GM12878 (cell line): ENCODE data around the gene ISOC2. TPM values are rescaled to one million over a fixed set of nuclear protein-coding genes. Genes with fewer than 3 reads are reported as not detected.

Source experiments
- ATAC-seq: fragments of 200-7000 bp; cut with Tn5 transposase; 3 replicates; pipeline ENCODE4 v1.9.1; 2020; ENCODE audit warnings: mild to moderate bottlenecking, moderate library complexity
- BruUV-seq: library from RNA; stranded (reverse); fragments of 400-500 nt; replicated peaks from 2 replicates; lab custom pipeline; 2021; lab: Mats Ljungman, UMichigan
- CTCF ChIA-PET: fragments of 300-600 bp; sonication (Branson Sonifier 250); formaldehyde crosslinking; extraction: SDS; loops from one replicate; lab custom pipeline; 2021; ENCODE audit warnings: inconsistent platforms; lab: Yijun Ruan, JAX
- POLR2A ChIA-PET: fragments of 350-600 bp; formaldehyde crosslinking; extraction: SDS; loops from one replicate; lab custom pipeline; 2021; ENCODE audit warnings: inconsistent platforms; lab: Charles Lee
- RAD21 ChIA-PET: fragments of 300-600 bp; sonication (Branson Sonifier 250); formaldehyde crosslinking; loops from one replicate; lab custom pipeline; 2023; ENCODE audit warnings: antibody characterized with exemption; ENCODE audit not compliant: unreplicated experiment; lab: Charles Lee
- SMC1A ChIA-PET: fragments of 300-600 bp; sonication (Branson Sonifier 250); formaldehyde crosslinking; loops from one replicate; lab custom pipeline; 2023; ENCODE audit not compliant: unreplicated experiment, uncharacterized antibody; lab: Charles Lee
- DNase-seq: peaks from one replicate; pipeline ENCODE4 v3.0.0-alpha.2; 2011; ENCODE audit warnings: low read depth, low spot score
- FAIRE-seq: peaks from 3 replicates; lab custom pipeline; 2011; peaks lifted over from hg19 to GRCh38; lab: Jason Lieb, UNC
- H2AFZ ChIP-seq: 2 replicates; pipeline ENCODE4 v1.6.0; 2011; ENCODE audit warnings: low read depth, low read length, control low read depth; ENCODE audit not compliant: control insufficient read depth
- H3K27ac ChIP-seq: 2 replicates; pipeline ENCODE4 v1.5.1; 2011; ENCODE audit warnings: control low read depth; ENCODE audit not compliant: control insufficient read depth, insufficient read depth
- H3K27me3 ChIP-seq, 2 experiments: replicated peaks in 1 of 2; 2 replicates each; pipeline versions ENCODE4 v1.6.0 to v1.6.1; 2011; ENCODE audit warnings: low read length in 1 of 2; ENCODE audit not compliant: control insufficient read depth in 2 of 2, insufficient read depth in 2 of 2
- H3K36me3 ChIP-seq, 2 experiments: 2 replicates each; pipeline ENCODE4 v1.5.1; 2011; ENCODE audit warnings: low read length in 1 of 2; ENCODE audit not compliant: control insufficient read depth in 2 of 2, insufficient read depth in 2 of 2
- H3K4me1 ChIP-seq: 2 replicates; pipeline ENCODE4 v1.6.1; 2011; ENCODE audit warnings: mild to moderate bottlenecking, low read length, moderate library complexity, mixed read lengths; ENCODE audit not compliant: control insufficient read depth, insufficient read depth
- H3K4me2 ChIP-seq: 2 replicates; pipeline ENCODE4 v1.6.0; 2011; ENCODE audit warnings: control low read depth; ENCODE audit not compliant: control insufficient read depth, insufficient read depth
- H3K4me3 ChIP-seq: fragments of 200-600 bp; sonication (generic); 2 replicates; pipeline ENCODE4 v1.5.1; 2016
- H3K79me2 ChIP-seq: 2 replicates; pipeline ENCODE4 v1.6.0; 2011; ENCODE audit warnings: low read length; ENCODE audit not compliant: control insufficient read depth, insufficient read depth
- H3K9ac ChIP-seq: 2 replicates; pipeline ENCODE4 v1.8.0; 2011; ENCODE audit warnings: low read length, control low read depth, mixed read lengths; ENCODE audit not compliant: control insufficient read depth, insufficient read depth
- H3K9me3 ChIP-seq: replicated peaks from 3 replicates; pipeline ENCODE4 v1.5.1; 2011; ENCODE audit warnings: mild to moderate bottlenecking, low read length; ENCODE audit not compliant: control insufficient read depth, insufficient read depth
- H4K20me1 ChIP-seq: 2 replicates; pipeline ENCODE4 v1.6.0; 2011; ENCODE audit not compliant: control insufficient read depth, insufficient read depth
- CREM ChIP-seq: IDR thresholded peaks from 2 replicates; pipeline ENCODE4 v1.6.1; 2014; ENCODE audit warnings: antibody characterized with exemption, low read depth
- KDM1A ChIP-seq: fragments of 200-600 bp; sonication (generic); IDR thresholded peaks from 2 replicates; pipeline ENCODE4 v1.6.1; 2016; ENCODE audit warnings: borderline replicate concordance
- SREBF1 ChIP-seq: IDR thresholded peaks from 2 replicates; pipeline ENCODE4 v1.6.1; 2012; ENCODE audit warnings: mild to moderate bottlenecking, low read length
- WGBS: methylation state at CpG from one replicate; pipeline ENCODE4 v1.1.6; 2016; ENCODE audit warnings: low lambda C conversion rate; ENCODE audit not compliant: insufficient replicate concordance, insufficient coverage; ENCODE audit errors: missing lambda C conversion rate; 5-methylcytosine and 5-hydroxymethylcytosine counted together
- in situ Hi-C: fragments of 300-500 bp; cut with MboI; formaldehyde crosslinking; loops from 9 replicates; pipeline ENCODE4 v1.14.3; 2018; ENCODE audit warnings: mixed read lengths
- intact Hi-C: fragments of 100-400 bp; cut with micrococcal nuclease; formaldehyde crosslinking; loops from one replicate; pipeline ENCODE4 v1.14.2; 2022; ENCODE audit not compliant: unreplicated experiment
- polyA plus RNA-seq, 11 experiments: library from polyadenylated mRNA; depleted of rRNA in 4 of 11; unstranded in 6 of 11; stranded (reverse) in 5 of 11; fragments of >200 nt; fragmentation: Nextera tagmentation in 4 of 11; fragmentation: Illumina TruSeq in 1 of 11; extraction: Ambion mirVana in 4 of 11; extraction: Trizol in 1 of 11; gene quantifications; 1 replicate in 1 of 11; 2 replicates in 10 of 11; pipeline versions ENCODE4 v1.2.1 to v1.2.3, GENCODE V29; 2011 to 2016; ENCODE audit warnings: inconsistent platforms in 2 of 11, missing spikeins in 2 of 11, low read depth in 1 of 11
- total RNA-seq, 4 experiments: library from RNA; depleted of rRNA in 3 of 4; stranded (reverse); fragments of >200 nt in 3 of 4; fragmentation: Illumina TruSeq in 1 of 4; extraction: Trizol in 1 of 4; gene quantifications; 2 replicates each; pipeline versions ENCODE4 v1.2.1 to v1.2.3, GENCODE V29; 2013 to 2021
- TF ChIP-seq, protein P1 (sequence below): fragments of 450-650 bp; IDR thresholded peaks from 2 replicates; pipeline ENCODE4 v1.6.1; 2018; ENCODE audit warnings: borderline replicate concordance, mild to moderate bottlenecking; ENCODE audit not compliant: partially characterized antibody
- TF ChIP-seq, protein P2 (sequence below): fragments of 450-650 bp; formaldehyde crosslinking; IDR thresholded peaks from 2 replicates; pipeline ENCODE4 v1.4.0; 2020; ENCODE audit warnings: mild to moderate bottlenecking, moderate library complexity
- TF ChIP-seq, protein P3 (sequence below): fragments of 450-650 bp; IDR thresholded peaks from 2 replicates; pipeline ENCODE4 v1.6.1; 2017; ENCODE audit warnings: mild to moderate bottlenecking

ISOC2 gene
- total and polyA plus RNA-seq, 10 of the 15 experiments (the other 5 are each of a cell fraction or from before 2014, with no cell fraction given): 0.72 to 238 (median 56.9) TPM

DNA sequence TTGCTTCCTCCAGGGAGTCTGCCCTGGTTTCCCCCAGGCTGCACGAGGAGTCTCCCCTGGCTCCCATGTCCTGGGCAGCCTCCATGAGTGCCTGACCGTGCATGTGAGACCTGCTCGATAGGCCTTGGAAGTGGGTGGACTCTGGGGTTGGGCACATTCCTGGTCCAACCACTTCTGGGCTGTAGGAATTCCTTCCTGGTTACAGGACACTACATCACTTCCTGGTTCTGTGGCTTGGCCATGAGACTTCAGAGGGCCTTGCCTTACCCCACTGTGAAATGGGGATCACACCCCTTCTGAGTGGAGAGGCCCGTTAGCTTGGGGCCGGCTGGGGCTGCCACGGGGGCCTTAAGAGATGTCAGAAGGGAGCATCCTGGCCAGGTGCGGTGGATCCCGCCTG, 11.0 kb upstream of the ISOC2 start:
- Histone ChIP-seq H3K9me3 (no peaks in the 10 kb centered on the region), H3K9ac (no peak overlapping the region), H3K36me3 (no peaks in the 10 kb centered on the region), H3K4me1 (peaks cover 4% of the 10 kb centered on the region; the same call in 1 of the 2 replicates), H2AFZ (no peak overlapping the region), H3K27me3 (no peaks in the 10 kb centered on the region), H3K4me3 (no peak overlapping the region), H3K79me2 (no peaks in the 10 kb centered on the region; the same call in 1 of the 2 replicates), H3K4me2 (no peak overlapping the region), H4K20me1 (no peaks in the 10 kb centered on the region), H3K27ac (no peak overlapping the region)
- CTCF ChIA-PET: no interaction called here
- ATAC-seq (no peak), DNase-seq (no peak), FAIRE-seq (no peak)
- intact Hi-C loops: no loop called here
- in situ Hi-C loops: no loop called here
- 66% methylated on average over 8 of the region's 8 CpGs for WGBS
- RAD21 ChIA-PET: no interaction called here
- POLR2A ChIA-PET: no interaction called here
- no TSS peak for BruUV-seq
- TF ChIP-seq, protein P1, sequence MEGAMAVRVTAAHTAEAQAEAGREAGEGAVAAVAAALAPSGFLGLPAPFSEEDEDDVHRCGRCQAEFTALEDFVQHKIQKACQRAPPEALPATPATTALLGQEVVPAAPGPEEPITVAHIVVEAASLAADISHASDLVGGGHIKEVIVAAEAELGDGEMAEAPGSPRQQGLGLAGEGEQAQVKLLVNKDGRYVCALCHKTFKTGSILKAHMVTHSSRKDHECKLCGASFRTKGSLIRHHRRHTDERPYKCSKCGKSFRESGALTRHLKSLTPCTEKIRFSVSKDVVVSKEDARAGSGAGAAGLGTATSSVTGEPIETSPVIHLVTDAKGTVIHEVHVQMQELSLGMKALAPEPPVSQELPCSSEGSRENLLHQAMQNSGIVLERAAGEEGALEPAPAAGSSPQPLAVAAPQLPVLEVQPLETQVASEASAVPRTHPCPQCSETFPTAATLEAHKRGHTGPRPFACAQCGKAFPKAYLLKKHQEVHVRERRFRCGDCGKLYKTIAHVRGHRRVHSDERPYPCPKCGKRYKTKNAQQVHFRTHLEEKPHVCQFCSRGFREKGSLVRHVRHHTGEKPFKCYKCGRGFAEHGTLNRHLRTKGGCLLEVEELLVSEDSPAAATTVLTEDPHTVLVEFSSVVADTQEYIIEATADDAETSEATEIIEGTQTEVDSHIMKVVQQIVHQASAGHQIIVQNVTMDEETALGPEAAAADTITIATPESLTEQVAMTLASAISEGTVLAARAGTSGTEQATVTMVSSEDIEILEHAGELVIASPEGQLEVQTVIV: no peak
- TF ChIP-seq KDM1A (no peak), CREM (no peak), SREBF1 (no peak)
- TF ChIP-seq, protein P2, sequence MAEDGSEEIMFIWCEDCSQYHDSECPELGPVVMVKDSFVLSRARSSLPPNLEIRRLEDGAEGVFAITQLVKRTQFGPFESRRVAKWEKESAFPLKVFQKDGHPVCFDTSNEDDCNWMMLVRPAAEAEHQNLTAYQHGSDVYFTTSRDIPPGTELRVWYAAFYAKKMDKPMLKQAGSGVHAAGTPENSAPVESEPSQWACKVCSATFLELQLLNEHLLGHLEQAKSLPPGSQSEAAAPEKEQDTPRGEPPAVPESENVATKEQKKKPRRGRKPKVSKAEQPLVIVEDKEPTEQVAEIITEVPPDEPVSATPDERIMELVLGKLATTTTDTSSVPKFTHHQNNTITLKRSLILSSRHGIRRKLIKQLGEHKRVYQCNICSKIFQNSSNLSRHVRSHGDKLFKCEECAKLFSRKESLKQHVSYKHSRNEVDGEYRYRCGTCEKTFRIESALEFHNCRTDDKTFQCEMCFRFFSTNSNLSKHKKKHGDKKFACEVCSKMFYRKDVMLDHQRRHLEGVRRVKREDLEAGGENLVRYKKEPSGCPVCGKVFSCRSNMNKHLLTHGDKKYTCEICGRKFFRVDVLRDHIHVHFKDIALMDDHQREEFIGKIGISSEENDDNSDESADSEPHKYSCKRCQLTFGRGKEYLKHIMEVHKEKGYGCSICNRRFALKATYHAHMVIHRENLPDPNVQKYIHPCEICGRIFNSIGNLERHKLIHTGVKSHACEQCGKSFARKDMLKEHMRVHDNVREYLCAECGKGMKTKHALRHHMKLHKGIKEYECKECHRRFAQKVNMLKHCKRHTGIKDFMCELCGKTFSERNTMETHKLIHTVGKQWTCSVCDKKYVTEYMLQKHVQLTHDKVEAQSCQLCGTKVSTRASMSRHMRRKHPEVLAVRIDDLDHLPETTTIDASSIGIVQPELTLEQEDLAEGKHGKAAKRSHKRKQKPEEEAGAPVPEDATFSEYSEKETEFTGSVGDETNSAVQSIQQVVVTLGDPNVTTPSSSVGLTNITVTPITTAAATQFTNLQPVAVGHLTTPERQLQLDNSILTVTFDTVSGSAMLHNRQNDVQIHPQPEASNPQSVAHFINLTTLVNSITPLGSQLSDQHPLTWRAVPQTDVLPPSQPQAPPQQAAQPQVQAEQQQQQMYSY (CRISPR knock-in tag): no peak
- TF ChIP-seq, protein P3, sequence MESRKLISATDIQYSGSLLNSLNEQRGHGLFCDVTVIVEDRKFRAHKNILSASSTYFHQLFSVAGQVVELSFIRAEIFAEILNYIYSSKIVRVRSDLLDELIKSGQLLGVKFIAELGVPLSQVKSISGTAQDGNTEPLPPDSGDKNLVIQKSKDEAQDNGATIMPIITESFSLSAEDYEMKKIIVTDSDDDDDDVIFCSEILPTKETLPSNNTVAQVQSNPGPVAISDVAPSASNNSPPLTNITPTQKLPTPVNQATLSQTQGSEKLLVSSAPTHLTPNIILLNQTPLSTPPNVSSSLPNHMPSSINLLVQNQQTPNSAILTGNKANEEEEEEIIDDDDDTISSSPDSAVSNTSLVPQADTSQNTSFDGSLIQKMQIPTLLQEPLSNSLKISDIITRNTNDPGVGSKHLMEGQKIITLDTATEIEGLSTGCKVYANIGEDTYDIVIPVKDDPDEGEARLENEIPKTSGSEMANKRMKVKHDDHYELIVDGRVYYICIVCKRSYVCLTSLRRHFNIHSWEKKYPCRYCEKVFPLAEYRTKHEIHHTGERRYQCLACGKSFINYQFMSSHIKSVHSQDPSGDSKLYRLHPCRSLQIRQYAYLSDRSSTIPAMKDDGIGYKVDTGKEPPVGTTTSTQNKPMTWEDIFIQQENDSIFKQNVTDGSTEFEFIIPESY: no peak
- SMC1A ChIA-PET: interaction anchor here (1.1 kb wide), 1 partner anchor 31 kb away, joined by 3 read pairs; no protein-coding TSS in a partner anchor
